Stomach smooth muscle (tissue), 2 donors: ENCODE results near the gene LIPT2.
A peak's percentile ranks its signal among the peaks of the same experiment; 100 is the strongest.

Source experiments
- H3K27ac ChIP-seq: one replicate; pipeline ENCODE4 v1.7.0; 2013; ENCODE audit warnings: mild to moderate bottlenecking, low read length, inconsistent platforms
- H3K27me3 ChIP-seq, 2 donors: one replicate each; pipeline ENCODE4 v1.7.0; 2013; ENCODE audit warnings: low read length in 2 of 2; ENCODE audit not compliant: insufficient read depth in 2 of 2, control insufficient read depth in 1 of 2
- H3K36me3 ChIP-seq, 2 donors: one replicate each; pipeline ENCODE4 v1.7.0; 2013; ENCODE audit warnings: low read length in 2 of 2; ENCODE audit not compliant: control insufficient read depth in 2 of 2, insufficient read depth in 2 of 2
- H3K4me1 ChIP-seq: one replicate; pipeline ENCODE4 v1.7.0; 2013; ENCODE audit warnings: low read length; ENCODE audit not compliant: control insufficient read depth, insufficient read depth
- H3K4me3 ChIP-seq, 2 donors: one replicate each; pipeline ENCODE4 v1.7.0; 2013; ENCODE audit warnings: low read length in 2 of 2
- H3K9ac ChIP-seq, 2 donors: one replicate each; pipeline ENCODE4 v1.7.0; 2013; ENCODE audit warnings: low read length in 2 of 2, mild to moderate bottlenecking in 1 of 2
- H3K9me3 ChIP-seq, 2 donors: one replicate each; pipeline ENCODE4 v1.7.0; 2013; ENCODE audit warnings: low read length in 2 of 2; ENCODE audit not compliant: control insufficient read depth in 2 of 2
- donor health status: healthy.
- donor health status: Pancreatic carcinoma.

The LIPT2 gene

GRCh38 chr11:74464746-74465145 lies 28.8 kb downstream of the LIPT2 start:
- H3K9ac ChIP-seq: no peak overlapping the region
- peaks cover 2 to 8% of the 10 kb centered on the region in 2 donors for H3K27me3 ChIP-seq
- H3K9me3 ChIP-seq: no peaks in the 10 kb centered on the region
- H3K4me3 ChIP-seq: no peak overlapping the region
- H3K36me3 ChIP-seq: no peaks in the 10 kb centered on the region
- peaks cover 14% of the 10 kb centered on the region for H3K4me1 ChIP-seq
- no peak overlapping the region for H3K27ac ChIP-seq

GRCh38 chr11:74463216-74463615 lies 30.3 kb downstream of the LIPT2 start:
- H3K36me3 ChIP-seq: no peaks in the 10 kb centered on the region
- no peak overlapping the region for H3K4me3 ChIP-seq
- H3K9me3 ChIP-seq: no peaks in the 10 kb centered on the region
- no peak overlapping the region for H3K27ac ChIP-seq
- H3K4me1 ChIP-seq: peaks cover 14% of the 10 kb centered on the region
- no peak overlapping the region for H3K9ac ChIP-seq
- H3K27me3 ChIP-seq: peaks cover 2 to 8% of the 10 kb centered on the region in 2 donors

- Histone ChIP-seq H3K4me3 (no peak overlapping the region), H3K4me1 (peaks cover 10% of the 10 kb centered on the region), H3K9me3 (no peaks in the 10 kb centered on the region), H3K27ac (no peak overlapping the region), H3K9ac (no peak overlapping the region), H3K27me3 (peaks cover 2 to 5% of the 10 kb centered on the region in 2 donors), H3K36me3 (no peaks in the 10 kb centered on the region)
Observed at GRCh38 chr11:74462631-74463030, 30.9 kb downstream of the LIPT2 start.

GRCh38 chr11:74462009-74462408 lies 31.5 kb downstream of the LIPT2 start:
- Histone ChIP-seq H3K27me3 (peaks cover 2 to 3% of the 10 kb centered on the region in 2 donors), H3K36me3 (no peaks in the 10 kb centered on the region), H3K27ac (peak overlapping the region; percentile 18), H3K4me1 (peaks cover 6% of the 10 kb centered on the region), H3K4me3 (peak overlapping the region in 1 of 2 donors; percentile 52), H3K9me3 (no peaks in the 10 kb centered on the region), H3K9ac (peak overlapping the region in 1 of 2 donors; percentile 44)

DNA sequence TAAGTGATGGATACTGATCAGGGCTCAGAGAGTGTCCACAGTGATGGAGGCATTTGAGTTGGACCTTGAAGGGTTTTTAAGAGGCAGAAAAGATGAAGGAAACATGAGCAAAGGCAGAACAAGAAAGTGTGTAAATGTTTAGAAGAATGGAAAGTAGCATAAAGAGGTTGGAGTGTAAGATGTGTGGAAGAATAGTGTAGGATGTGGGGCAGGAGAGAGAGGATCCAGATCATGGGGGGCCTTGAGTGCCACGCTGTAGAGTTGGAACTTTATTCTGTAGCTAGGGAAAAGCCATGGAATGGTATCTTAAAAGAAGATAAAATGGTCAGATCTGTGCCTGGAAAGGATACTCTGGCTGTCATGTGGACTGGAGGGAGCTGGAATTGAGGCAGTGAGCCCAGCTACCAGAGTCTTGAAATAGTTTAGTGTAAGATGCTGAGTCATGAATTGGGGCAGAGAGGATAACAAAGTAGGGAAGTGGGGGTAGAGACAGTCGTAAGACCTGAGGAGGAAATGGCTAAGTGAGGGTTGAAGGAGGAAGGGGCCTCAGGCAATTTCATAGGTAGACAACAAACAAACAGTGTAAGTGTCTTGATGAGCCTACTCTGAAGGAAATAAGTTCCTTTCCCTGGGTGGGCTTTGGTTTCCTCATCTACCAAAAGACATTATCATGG lies 32.9 kb downstream of the LIPT2 start:
- no peak overlapping the region for H3K4me3 ChIP-seq
- no peak overlapping the region for H3K27ac ChIP-seq
- no peak overlapping the region for H3K9ac ChIP-seq

GRCh38 chr11:74460065-74460464 lies 33.5 kb downstream of the LIPT2 start:
- Histone ChIP-seq H3K27me3 (no peaks in the 10 kb centered on the region), H3K9me3 (no peaks in the 10 kb centered on the region), H3K36me3 (no peaks in the 10 kb centered on the region), H3K27ac (no peak overlapping the region), H3K4me3 (no peak overlapping the region), H3K9ac (no peak overlapping the region), H3K4me1 (no peaks in the 10 kb centered on the region)

More for the DNA sequence above, 32.9 kb downstream of the LIPT2 start:
- H3K4me1 ChIP-seq: no peaks in the 10 kb centered on the region
- no peaks in the 10 kb centered on the region for H3K36me3 ChIP-seq
- H3K27me3 ChIP-seq: no peaks in the 10 kb centered on the region
- H3K9me3 ChIP-seq: no peaks in the 10 kb centered on the region

- Histone ChIP-seq H3K4me3 (no peak overlapping the region), H3K9me3 (no peaks in the 10 kb centered on the region), H3K4me1 (no peaks in the 10 kb centered on the region), H3K9ac (no peak overlapping the region), H3K27me3 (no peaks in the 10 kb centered on the region), H3K36me3 (no peaks in the 10 kb centered on the region), H3K27ac (no peak overlapping the region)
Observed at GRCh38 chr11:74459584-74459983, 33.9 kb downstream of the LIPT2 start.

GRCh38 chr11:74457356-74457755 lies 36.2 kb downstream of the LIPT2 start:
- Histone ChIP-seq H3K27me3 (peaks cover 0 to 1% of the 10 kb centered on the region in 2 donors), H3K4me3 (no peak overlapping the region), H3K36me3 (no peaks in the 10 kb centered on the region), H3K4me1 (no peaks in the 10 kb centered on the region), H3K9me3 (no peaks in the 10 kb centered on the region), H3K27ac (no peak overlapping the region), H3K9ac (no peak overlapping the region)

DNA sequence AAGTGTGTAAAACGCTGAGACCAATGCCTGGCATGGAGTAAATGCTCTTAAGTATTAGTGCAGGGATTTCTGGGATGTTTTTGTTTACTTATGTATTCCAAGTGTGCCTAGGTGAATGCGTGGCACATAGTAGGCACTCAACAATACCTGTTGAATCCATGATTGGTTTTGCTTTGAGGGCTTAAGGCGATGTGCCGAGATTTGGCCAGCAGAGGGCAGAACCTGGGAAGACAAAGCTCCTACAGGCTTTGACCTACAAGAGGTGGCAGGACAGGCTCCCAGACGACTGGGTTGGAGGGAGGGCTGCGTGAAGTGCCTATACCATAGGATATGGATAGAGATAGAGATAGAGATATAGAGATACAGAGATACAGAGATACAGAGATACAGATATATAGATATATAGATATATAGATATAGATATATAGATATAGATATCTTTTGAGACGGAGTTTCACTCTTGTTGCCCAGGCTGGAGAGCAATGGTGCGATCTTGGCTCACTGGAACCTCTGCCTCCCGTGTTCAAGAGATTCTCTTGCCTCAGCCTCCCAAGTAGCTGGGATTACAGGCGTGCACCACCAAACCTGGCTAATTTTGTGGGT lies 40.0 kb downstream of the LIPT2 start:
- Histone ChIP-seq H3K9me3 (no peaks in the 10 kb centered on the region), H3K4me3 (no peak overlapping the region), H3K27me3 (peaks cover 0 to 3% of the 10 kb centered on the region in 2 donors), H3K36me3 (no peaks in the 10 kb centered on the region), H3K4me1 (no peaks in the 10 kb centered on the region), H3K9ac (no peak overlapping the region), H3K27ac (no peak overlapping the region)

- Histone ChIP-seq H3K9ac (no peak overlapping the region), H3K4me3 (no peak overlapping the region), H3K36me3 (no peaks in the 10 kb centered on the region), H3K9me3 (no peaks in the 10 kb centered on the region), H3K4me1 (no peaks in the 10 kb centered on the region), H3K27ac (no peak overlapping the region), H3K27me3 (peaks cover 0 to 3% of the 10 kb centered on the region in 2 donors)
Observed at GRCh38 chr11:74452366-74452765, 41.2 kb downstream of the LIPT2 start.

DNA sequence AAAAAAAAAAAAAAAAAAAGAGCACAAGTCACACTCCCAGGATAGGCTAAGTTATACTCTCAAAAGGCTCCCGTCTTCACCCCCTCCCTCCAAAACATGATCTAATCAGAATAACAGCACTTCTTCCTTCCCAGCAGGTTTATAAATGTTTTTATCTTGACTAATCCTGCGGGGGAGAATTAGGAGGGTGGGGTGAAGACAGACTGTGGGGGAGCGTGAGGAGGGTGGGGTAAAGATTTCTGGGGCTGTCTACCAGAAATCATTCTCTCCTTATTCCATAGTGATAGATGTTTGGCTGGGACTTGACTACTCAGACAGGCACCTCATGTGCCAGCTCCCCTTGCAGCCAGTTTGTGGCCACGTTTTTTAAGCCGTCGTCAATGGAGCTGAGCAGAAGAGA lies 43.2 kb downstream of the LIPT2 start:
- H3K4me1 ChIP-seq: no peaks in the 10 kb centered on the region

More for the DNA sequence above, 43.2 kb downstream of the LIPT2 start:
- no peak overlapping the region for H3K9ac ChIP-seq
- peaks cover 0 to 3% of the 10 kb centered on the region in 2 donors for H3K27me3 ChIP-seq
- H3K4me3 ChIP-seq: no peak overlapping the region
- H3K36me3 ChIP-seq: no peaks in the 10 kb centered on the region
- H3K9me3 ChIP-seq: no peaks in the 10 kb centered on the region
- no peak overlapping the region for H3K27ac ChIP-seq
